GM19193 (cell line): ENCODE data around the gene RAP1GAP2.

Experiments used
- POLR2A ChIP-seq: IDR thresholded peaks from 4 replicates; pipeline ENCODE4 v1.6.1; 2011; ENCODE audit not compliant: insufficient read depth, insufficient read length; ENCODE audit errors: extremely low read depth

RAP1GAP2 gene

GRCh38 chr17:3025421-3026124 lies 229.3 kb downstream of the RAP1GAP2 start:
- TF ChIP-seq POLR2A, result no peak

GRCh38 chr17:3026125-3026855 lies 230.1 kb downstream of the RAP1GAP2 start:
- TF ChIP-seq POLR2A, result no peak

GRCh38 chr17:3026856-3027751 lies 230.9 kb downstream of the RAP1GAP2 start:
- TF ChIP-seq POLR2A, result no peak

- no peak for TF ChIP-seq POLR2A
Measured at GRCh38 chr17:3027786-3028532, 231.7 kb downstream of the RAP1GAP2 start.

- TF ChIP-seq POLR2A, result no peak
Measured at GRCh38 chr17:3029213-3029913, 233.1 kb downstream of the RAP1GAP2 start.

GRCh38 chr17:3030096-3030495 lies 233.9 kb downstream of the RAP1GAP2 start:
- TF ChIP-seq POLR2A, result no peak

GRCh38 chr17:3032258-3033247 lies 236.3 kb downstream of the RAP1GAP2 start:
- no peak for TF ChIP-seq POLR2A

- TF ChIP-seq POLR2A, result no peak
Measured at GRCh38 chr17:3033248-3033640, 237.0 kb downstream of the RAP1GAP2 start.

GRCh38 chr17:3033741-3034577 lies 237.7 kb downstream of the RAP1GAP2 start:
- no peak for TF ChIP-seq POLR2A

- no peak for TF ChIP-seq POLR2A
Measured at GRCh38 chr17:3034578-3034920, 238.3 kb downstream of the RAP1GAP2 start.

GRCh38 chr17:3035256-3035967 lies 239.2 kb downstream of the RAP1GAP2 start:
- no peak for TF ChIP-seq POLR2A

- no peak for TF ChIP-seq POLR2A
Measured at GRCh38 chr17:3035968-3036280, 239.7 kb downstream of the RAP1GAP2 start.
